ENCODE measurements around the gene HOXC9. TPM values are rescaled to one million over a fixed set of nuclear protein-coding genes. Genes with fewer than 3 reads are reported as not detected.
A peak's percentile ranks its signal among the peaks of the same experiment; 100 is the strongest.

HOXC9 gene
- total and polyA plus RNA-seq, 8 donors = 0.08 TPM; not detected in 7

- intact Hi-C loops (cut with DNase I; ENCODE audit: low total_unique reads) = no loop called here
- TF ChIP-seq, protein P1, sequence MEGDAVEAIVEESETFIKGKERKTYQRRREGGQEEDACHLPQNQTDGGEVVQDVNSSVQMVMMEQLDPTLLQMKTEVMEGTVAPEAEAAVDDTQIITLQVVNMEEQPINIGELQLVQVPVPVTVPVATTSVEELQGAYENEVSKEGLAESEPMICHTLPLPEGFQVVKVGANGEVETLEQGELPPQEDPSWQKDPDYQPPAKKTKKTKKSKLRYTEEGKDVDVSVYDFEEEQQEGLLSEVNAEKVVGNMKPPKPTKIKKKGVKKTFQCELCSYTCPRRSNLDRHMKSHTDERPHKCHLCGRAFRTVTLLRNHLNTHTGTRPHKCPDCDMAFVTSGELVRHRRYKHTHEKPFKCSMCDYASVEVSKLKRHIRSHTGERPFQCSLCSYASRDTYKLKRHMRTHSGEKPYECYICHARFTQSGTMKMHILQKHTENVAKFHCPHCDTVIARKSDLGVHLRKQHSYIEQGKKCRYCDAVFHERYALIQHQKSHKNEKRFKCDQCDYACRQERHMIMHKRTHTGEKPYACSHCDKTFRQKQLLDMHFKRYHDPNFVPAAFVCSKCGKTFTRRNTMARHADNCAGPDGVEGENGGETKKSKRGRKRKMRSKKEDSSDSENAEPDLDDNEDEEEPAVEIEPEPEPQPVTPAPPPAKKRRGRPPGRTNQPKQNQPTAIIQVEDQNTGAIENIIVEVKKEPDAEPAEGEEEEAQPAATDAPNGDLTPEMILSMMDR (IDR thresholded peaks at IDR 0.05) = no peak
- TF ChIP-seq EP300 (IDR thresholded peaks at IDR 0.05) = no peak
- no peak for TF ChIP-seq POLR2AphosphoS5 (IDR thresholded peaks at IDR 0.05)
- TF ChIP-seq POLR2A (IDR thresholded peaks at IDR 0.05) = no peak
- Histone ChIP-seq H3K27ac (no peak overlapping the region), H3K36me3 (no peaks in the 10 kb centered on the region), H3K4me1 (peaks cover 8 to 51% (median 18%) of the 10 kb centered on the region in 4 donors), H3K9me3 (peaks cover 0 to 10% (median 0%) of the 10 kb centered on the region in 4 donors), H3K4me3 (peak overlapping the region in 1 of 4 donors; percentile 2), H3K27me3 (peaks cover 86 to 100% (median 100%) of the 10 kb centered on the region in 3 donors)
- no peak for DNase-seq
- 7 to 10% (median 8%) methylated on average over 15 to 19 of the region's 19 CpGs for WGBS, 5 donors
Observed at GRCh38 chr12:53953831-53954693, 45.9 kb upstream of the HOXC9 start.

GRCh38 chr12:53954694-53955035, 45.3 kb upstream of the HOXC9 start, which contains the start of gene HOXC12:
Gene HOXC12 (plus strand): TSS chr12:53954903. CDS start chr12:53954930, 27 bp downstream.
- Histone ChIP-seq H3K4me1 (peaks cover 8 to 51% (median 18%) of the 10 kb centered on the region in 4 donors), H3K9me3 (peaks cover 0 to 10% (median 0%) of the 10 kb centered on the region in 4 donors), H3K4me3 (peak within 1 kb of the TSS in 1 of 4 donors; percentile 2), H3K27ac (no peak within 1 kb of the TSS), H3K27me3 (peaks cover 88 to 100% (median 100%) of the 10 kb centered on the region in 3 donors), H3K36me3 (no peaks in the 10 kb centered on the region)
- intact Hi-C loops (cut with DNase I; ENCODE audit: low total_unique reads) = no loop called here
- WGBS, 5 donors = 3 to 7% (median 6%) methylated on average over 12 to 20 of the region's 20 CpGs
- DNase-seq = no peak
- TF ChIP-seq, protein P1 (IDR thresholded peaks at IDR 0.05) = no peak
- TF ChIP-seq EP300 (IDR thresholded peaks at IDR 0.05) = no peak
- TF ChIP-seq POLR2A (IDR thresholded peaks at IDR 0.05) = no peak
- TF ChIP-seq POLR2AphosphoS5 (IDR thresholded peaks at IDR 0.05) = no peak

DNA sequence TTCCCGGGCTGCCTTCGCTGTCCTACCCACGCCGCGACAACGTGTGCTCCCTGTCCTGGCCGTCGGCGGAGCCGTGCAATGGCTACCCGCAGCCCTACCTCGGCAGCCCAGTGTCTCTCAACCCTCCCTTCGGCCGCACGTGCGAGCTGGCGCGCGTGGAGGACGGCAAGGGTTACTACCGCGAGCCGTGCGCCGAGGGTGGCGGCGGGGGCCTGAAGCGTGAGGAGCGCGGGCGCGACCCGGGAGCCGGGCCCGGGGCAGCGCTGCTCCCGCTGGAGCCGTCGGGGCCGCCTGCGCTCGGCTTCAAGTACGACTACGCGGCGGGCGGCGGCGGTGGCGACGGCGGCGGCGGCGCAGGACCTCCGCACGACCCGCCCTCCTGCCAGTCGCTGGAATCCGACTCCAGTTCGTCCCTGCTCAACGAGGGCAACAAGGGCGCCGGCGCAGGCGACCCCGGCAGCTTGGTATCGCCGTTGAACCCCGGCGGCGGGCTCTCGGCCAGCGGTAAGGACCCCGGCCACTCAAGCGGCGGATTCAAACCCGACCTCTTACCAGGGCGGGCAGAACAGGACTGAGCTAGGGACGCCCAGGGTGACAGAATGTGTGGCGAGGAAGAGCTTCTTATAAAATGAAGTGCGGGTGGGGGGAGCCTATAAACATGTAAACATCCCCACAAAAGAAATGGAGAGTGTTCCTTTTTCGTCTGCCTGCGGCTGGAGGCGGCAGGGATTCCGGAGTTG, 44.8 kb upstream of the HOXC9 start:
- Histone ChIP-seq H3K27ac (no peak overlapping the region), H3K4me3 (peak overlapping the region in 1 of 4 donors; percentile 2), H3K4me1 (peaks cover 8 to 48% (median 18%) of the 10 kb centered on the region in 4 donors), H3K27me3 (peaks cover 86 to 100% (median 100%) of the 10 kb centered on the region in 3 donors), H3K9me3 (peaks cover 0 to 10% (median 0%) of the 10 kb centered on the region in 4 donors), H3K36me3 (no peaks in the 10 kb centered on the region)
- no peak for TF ChIP-seq POLR2AphosphoS5 (IDR thresholded peaks at IDR 0.05)
- TF ChIP-seq, protein P1 (IDR thresholded peaks at IDR 0.05) = no peak
- TF ChIP-seq EP300 (IDR thresholded peaks at IDR 0.05) = no peak
- no peak for TF ChIP-seq POLR2A (IDR thresholded peaks at IDR 0.05)
- no peak for DNase-seq
- intact Hi-C loops (cut with DNase I; ENCODE audit: low total_unique reads) = no loop called here
- 5 to 11% (median 8%) methylated on average over 21 to 86 of the region's 86 CpGs for WGBS, 5 donors

GRCh38 chr12:53955776-53956250, 44.1 kb upstream of the HOXC9 start:
- DNase-seq = no peak
- H3K4me3 ChIP-seq = no peak overlapping the region
- intact Hi-C loops (cut with DNase I; ENCODE audit: low total_unique reads) = no loop called here
- peaks cover 8 to 51% (median 22%) of the 10 kb centered on the region in 4 donors for H3K4me1 ChIP-seq
- 7 to 12% (median 8%) methylated on average over 10 of the region's 10 CpGs for WGBS, 5 donors
- no peak overlapping the region for H3K27ac ChIP-seq
- H3K9me3 ChIP-seq = peaks cover 0 to 10% (median 0%) of the 10 kb centered on the region in 4 donors
- peaks cover 90 to 100% (median 100%) of the 10 kb centered on the region in 3 donors for H3K27me3 ChIP-seq
- TF ChIP-seq EP300 (IDR thresholded peaks at IDR 0.05) = no peak
- TF ChIP-seq, protein P1 (IDR thresholded peaks at IDR 0.05) = no peak
- TF ChIP-seq POLR2AphosphoS5 (IDR thresholded peaks at IDR 0.05) = no peak
- TF ChIP-seq POLR2A (IDR thresholded peaks at IDR 0.05) = no peak
- no peaks in the 10 kb centered on the region for H3K36me3 ChIP-seq

Measured in stomach (tissue), 9 donors.